H9 (cell line): ENCODE results near the gene CNPY2. TPM values are rescaled to one million over a fixed set of nuclear protein-coding genes. Genes with fewer than 3 reads are reported as not detected.
A peak's percentile ranks its signal among the peaks of the same experiment; 100 is the strongest.

Source experiments
- DNase-seq: peaks from one replicate; pipeline ENCODE4 v3.0.0-alpha.2; 2017
- H2AFZ ChIP-seq: one replicate; pipeline ENCODE4 v1.6.1; 2013; ENCODE audit warnings: mild to moderate bottlenecking, low read length, control low read depth, moderate library complexity
- H2AK5ac ChIP-seq: 2 replicates; pipeline ENCODE4 v1.6.1; 2013; ENCODE audit warnings: low read length, control low read depth, mixed read lengths; ENCODE audit not compliant: insufficient read length
- H2BK120ac ChIP-seq: one replicate; pipeline ENCODE4 v1.6.1; 2013; ENCODE audit warnings: low read depth, mild to moderate bottlenecking, low read length, control low read depth, inconsistent platforms; ENCODE audit not compliant: poor library complexity, severe bottlenecking
- H2BK12ac ChIP-seq: 2 replicates; pipeline ENCODE4 v1.6.1; 2013; ENCODE audit warnings: low read length, control low read depth, mixed read lengths, low read depth; ENCODE audit not compliant: insufficient read length
- H2BK15ac ChIP-seq: 2 replicates; pipeline ENCODE4 v1.6.1; 2013; ENCODE audit warnings: low read depth, low read length, control low read depth
- H2BK20ac ChIP-seq: one replicate; pipeline ENCODE4 v1.6.1; 2013; ENCODE audit warnings: low read depth, mild to moderate bottlenecking, low read length, control low read depth, inconsistent platforms; ENCODE audit not compliant: poor library complexity, severe bottlenecking
- H2BK5ac ChIP-seq: 2 replicates; pipeline ENCODE4 v1.6.1; 2013; ENCODE audit warnings: low read length, control low read depth, mixed read lengths; ENCODE audit not compliant: insufficient read length
- H3K14ac ChIP-seq: 2 replicates; pipeline ENCODE4 v1.6.1; 2013; ENCODE audit warnings: low read length, control low read depth; ENCODE audit not compliant: insufficient read depth
- H3K18ac ChIP-seq: 2 replicates; pipeline ENCODE4 v1.6.1; 2013; ENCODE audit warnings: low read depth, mild to moderate bottlenecking, mixed read lengths, low read length, control low read depth; ENCODE audit not compliant: insufficient read length
- H3K23ac ChIP-seq: 2 replicates; pipeline ENCODE4 v1.6.1; 2013; ENCODE audit warnings: low read length, control low read depth, mixed read lengths, low read depth; ENCODE audit not compliant: insufficient read length
- H3K23me2 ChIP-seq: 2 replicates; pipeline ENCODE4 v1.6.1; 2013; ENCODE audit warnings: low read depth, mild to moderate bottlenecking, mixed read lengths, low read length, control low read depth; ENCODE audit not compliant: insufficient read length, poor library complexity, severe bottlenecking
- H3K27ac ChIP-seq: 2 replicates; pipeline ENCODE4 v1.5.1; 2013; ENCODE audit warnings: low read length, control low read depth, mixed read lengths, low read depth; ENCODE audit not compliant: insufficient read length
- H3K27me3 ChIP-seq: 2 replicates; pipeline ENCODE4 v1.6.1; 2013; ENCODE audit warnings: low read length, control low read depth, inconsistent platforms; ENCODE audit not compliant: insufficient read depth
- H3K4ac ChIP-seq: 2 replicates; pipeline ENCODE4 v1.6.1; 2013; ENCODE audit warnings: low read depth, mild to moderate bottlenecking, control low read depth, inconsistent platforms, low read length, moderate library complexity
- H3K4me1 ChIP-seq: 2 replicates; pipeline ENCODE4 v1.6.1; 2013; ENCODE audit warnings: low read length, control low read depth, inconsistent platforms; ENCODE audit not compliant: insufficient read depth
- H3K4me2 ChIP-seq: 2 replicates; pipeline ENCODE4 v1.6.1; 2013; ENCODE audit warnings: low read length, control low read depth, mixed read lengths; ENCODE audit not compliant: insufficient read length, insufficient read depth
- H3K56ac ChIP-seq: 2 replicates; pipeline ENCODE4 v1.6.1; 2013; ENCODE audit warnings: low read depth, mild to moderate bottlenecking, mixed read lengths, low read length, control low read depth; ENCODE audit not compliant: insufficient read length
- H3K79me1 ChIP-seq: 2 replicates; pipeline ENCODE4 v1.6.1; 2013; ENCODE audit warnings: low read depth, mild to moderate bottlenecking, moderate library complexity, low read length, control low read depth, inconsistent platforms; ENCODE audit not compliant: insufficient read depth, poor library complexity, severe bottlenecking
- H3K79me2 ChIP-seq: 2 replicates; pipeline ENCODE4 v1.6.1; 2013; ENCODE audit warnings: low read length, control low read depth, inconsistent platforms; ENCODE audit not compliant: insufficient read depth
- H3K9ac ChIP-seq: 2 replicates; pipeline ENCODE4 v1.6.1; 2013; ENCODE audit warnings: low read length, control low read depth, mixed read lengths; ENCODE audit not compliant: insufficient read length; ENCODE audit errors: extremely low read depth
- H3K9me3 ChIP-seq: one replicate; pipeline ENCODE4 v1.6.1; 2013; ENCODE audit warnings: low read depth, low read length, inconsistent platforms; ENCODE audit not compliant: control insufficient read depth
- H3T11ph ChIP-seq: one replicate; pipeline ENCODE4 v1.6.1; 2013; ENCODE audit warnings: mild to moderate bottlenecking, low read length, control low read depth, inconsistent platforms
- H4K20me1 ChIP-seq: one replicate; pipeline ENCODE4 v1.6.1; 2013; ENCODE audit not compliant: control insufficient read depth, insufficient read length, insufficient read depth
- H4K5ac ChIP-seq: 2 replicates; pipeline ENCODE4 v1.6.1; 2013; ENCODE audit warnings: low read depth, mild to moderate bottlenecking, mixed read lengths, low read length, control low read depth; ENCODE audit not compliant: insufficient read length
- H4K8ac ChIP-seq: replicated peaks from 2 replicates; pipeline ENCODE4 v1.6.1; 2013; ENCODE audit warnings: low read length, control low read depth, mixed read lengths, low read depth; ENCODE audit not compliant: insufficient read length
- H4K91ac ChIP-seq: 2 replicates; pipeline ENCODE4 v1.6.1; 2013; ENCODE audit warnings: low read depth, mild to moderate bottlenecking, moderate library complexity, mixed read lengths, low read length, control low read depth; ENCODE audit not compliant: insufficient read length
- H3K27ac Mint-ChIP-seq, 3 experiments: 2 replicates in 2 of 3; 3 replicates in 1 of 3; pipeline ENCODE4 v1.8.0; 2020 to 2021; ENCODE audit warnings: mixed read lengths in 3 of 3, mild to moderate bottlenecking in 1 of 3, moderate library complexity in 1 of 3
- H3K27me3 Mint-ChIP-seq: 2 replicates; pipeline ENCODE4 v1.8.0; 2021; ENCODE audit warnings: low read depth, mild to moderate bottlenecking, moderate library complexity, mixed read lengths
- H3K36me3 Mint-ChIP-seq, 3 experiments: 2 replicates in 2 of 3; 3 replicates in 1 of 3; pipeline ENCODE4 v1.8.0; 2020 to 2021; ENCODE audit warnings: low read depth in 3 of 3, mixed read lengths in 3 of 3; ENCODE audit not compliant: insufficient read depth in 1 of 3
- H3K4me1 Mint-ChIP-seq, 2 experiments: 2 replicates each; pipeline ENCODE4 v1.8.0; 2020; ENCODE audit warnings: mixed read lengths in 2 of 2
- H3K4me3 Mint-ChIP-seq, 2 experiments: 2 replicates in 1 of 2; 3 replicates in 1 of 2; pipeline ENCODE4 v1.8.0; 2020 to 2021; ENCODE audit warnings: mild to moderate bottlenecking in 2 of 2, mixed read lengths in 2 of 2, moderate library complexity in 1 of 2
- H3K9me3 Mint-ChIP-seq, 2 experiments: 2 replicates in 1 of 2; 3 replicates in 1 of 2; pipeline ENCODE4 v1.8.0; 2020; ENCODE audit warnings: mild to moderate bottlenecking in 2 of 2, mixed read lengths in 2 of 2, moderate library complexity in 1 of 2
- CTCF ChIP-seq: fragments of 200-600 bp; sonication (generic); conservative IDR thresholded peaks from 3 replicates; pipeline ENCODE4 v1.8.0; 2021; ENCODE audit warnings: antibody characterized with exemption, mild to moderate bottlenecking
- WGBS: extraction: QIAGEN DNeasy Blood & Tissue Kit; methylation state at CpG from one replicate; pipeline ENCODE4 v1.1.7; 2013; ENCODE audit warnings: missing lambda C conversion rate, low lambda C conversion rate, mixed read lengths; ENCODE audit not compliant: insufficient read length; ENCODE audit errors: extremely low coverage; 5-methylcytosine and 5-hydroxymethylcytosine counted together
- total RNA-seq: library from RNA; stranded (reverse); gene quantifications from 2 replicates; pipeline ENCODE4 v1.2.1, GENCODE V29; 2021

Gene CNPY2
- total RNA-seq, 1 experiment from 2014 or later: 221 TPM

GRCh38 chr12:56359851-56360767 lies 44.3 kb upstream of the CNPY2 start, which contains the start of gene STAT2:
STAT2 (minus strand) TSS chr12:56360107; CDS start chr12:56356571, 3,536 bp downstream.
- H3K4me1 ChIP-seq: no peaks in the 10 kb centered on the region
- no peak within 1 kb of the TSS for H2AFZ ChIP-seq
- peak within 1 kb of the TSS; percentile 90 to 97 (median 95) for H3K27ac Mint-ChIP-seq
- peak within 1 kb of the TSS; percentile 57 for H3K4me2 ChIP-seq
- no peak within 1 kb of the TSS for H2BK5ac ChIP-seq
- H3K56ac ChIP-seq: no peak within 1 kb of the TSS
- H4K5ac ChIP-seq: no peak within 1 kb of the TSS
- no peak within 1 kb of the TSS for H3K18ac ChIP-seq
- no peak within 1 kb of the TSS for H3K4ac ChIP-seq
- no peak within 1 kb of the TSS for H2AK5ac ChIP-seq
- H3K4me3 Mint-ChIP-seq: peak within 1 kb of the TSS; percentile 92
- H2BK120ac ChIP-seq: no peak within 1 kb of the TSS
- no peaks in the 10 kb centered on the region for H3K79me2 ChIP-seq
- no peak for TF ChIP-seq CTCF
- H3K4me1 Mint-ChIP-seq: peaks cover 10 to 12% of the 10 kb centered on the region in 2 experiments
- peaks cover 4 to 12% (median 9%) of the 10 kb centered on the region in 3 experiments; a peak in 6 of 7 replicates for H3K36me3 Mint-ChIP-seq
- H3K27me3 Mint-ChIP-seq: peaks cover 10% of the 10 kb centered on the region; the same call in 1 of the 2 replicates
- no peaks in the 10 kb centered on the region for H3K23me2 ChIP-seq
- WGBS: no CpG with 5 or more reads among the region's 54 CpGs
- H3K14ac ChIP-seq: no peak within 1 kb of the TSS
- H2BK15ac ChIP-seq: no peak within 1 kb of the TSS
- no peak within 1 kb of the TSS for H4K8ac ChIP-seq
- H4K91ac ChIP-seq: no peak within 1 kb of the TSS
- no peaks in the 10 kb centered on the region for H3K79me1 ChIP-seq
- H4K20me1 ChIP-seq: no peaks in the 10 kb centered on the region
- no peaks in the 10 kb centered on the region for H3K9me3 Mint-ChIP-seq
- no peak within 1 kb of the TSS for H2BK12ac ChIP-seq
- no peaks in the 10 kb centered on the region for H3K9me3 ChIP-seq
- peak; percentile 100 for DNase-seq
- H3T11ph ChIP-seq: no peak within 1 kb of the TSS
- peak within 1 kb of the TSS; percentile 89 for H3K27ac ChIP-seq
- no peak within 1 kb of the TSS for H2BK20ac ChIP-seq
- no peaks in the 10 kb centered on the region for H3K27me3 ChIP-seq
- no peak within 1 kb of the TSS for H3K23ac ChIP-seq
- H3K9ac ChIP-seq: peak within 1 kb of the TSS; percentile 81
